Subcutaneous abdominal adipose tissue (tissue), 5 donors: ENCODE results near the gene UGT2B17.

Source experiments
- H3K27ac ChIP-seq: one replicate; pipeline ENCODE4 v1.7.0; 2013; ENCODE audit warnings: low read depth, mild to moderate bottlenecking, inconsistent platforms, low read length, moderate library complexity
- H3K27me3 ChIP-seq, 5 donors: one replicate each; pipeline ENCODE4 v1.7.0; 2013; ENCODE audit warnings: low read length in 5 of 5, inconsistent platforms in 1 of 5; ENCODE audit not compliant: control insufficient read depth in 5 of 5, insufficient read depth in 4 of 5
- H3K36me3 ChIP-seq, 5 donors: one replicate each; pipeline ENCODE4 v1.7.0; 2013; ENCODE audit warnings: low read length in 5 of 5; ENCODE audit not compliant: control insufficient read depth in 5 of 5, insufficient read depth in 5 of 5
- H3K4me1 ChIP-seq, 5 donors: one replicate each; pipeline ENCODE4 v1.7.0; 2013; ENCODE audit warnings: low read length in 5 of 5, mild to moderate bottlenecking in 3 of 5, moderate library complexity in 1 of 5; ENCODE audit not compliant: control insufficient read depth in 5 of 5, insufficient read depth in 5 of 5
- H3K4me3 ChIP-seq, 5 donors: one replicate each; pipeline ENCODE4 v1.7.0; 2013; ENCODE audit warnings: low read length in 5 of 5, low read depth in 1 of 5
- H3K9ac ChIP-seq, 5 donors: one replicate each; pipeline ENCODE4 v1.7.0; 2013; ENCODE audit warnings: low read length in 5 of 5, mild to moderate bottlenecking in 4 of 5, moderate library complexity in 3 of 5
- H3K9me3 ChIP-seq, 5 donors: one replicate each; pipeline ENCODE4 v1.7.0; 2013; ENCODE audit warnings: low read length in 5 of 5; ENCODE audit not compliant: control insufficient read depth in 5 of 5
- donor health status: healthy.
- donor health status: healthy.
- donor health status: healthy.
- donor health status: healthy.
- donor health status: healthy.

UGT2B17 gene

GRCh38 chr4:68490826-68491457 lies 85.2 kb downstream of the UGT2B17 start:
- no peak overlapping the region for H3K27ac ChIP-seq
- no peak overlapping the region for H3K4me3 ChIP-seq
- H3K9ac ChIP-seq = no peak overlapping the region
- H3K27me3 ChIP-seq = no peaks in the 10 kb centered on the region
- H3K9me3 ChIP-seq = no peaks in the 10 kb centered on the region
- no peaks in the 10 kb centered on the region for H3K36me3 ChIP-seq
- peaks cover 0 to 4% (median 4%) of the 10 kb centered on the region in 5 donors for H3K4me1 ChIP-seq

GRCh38 chr4:68489338-68489737 lies 86.8 kb downstream of the UGT2B17 start:
- Histone ChIP-seq H3K27me3 (no peaks in the 10 kb centered on the region), H3K9ac (no peak overlapping the region), H3K4me1 (peaks cover 0 to 4% (median 0%) of the 10 kb centered on the region in 5 donors), H3K4me3 (no peak overlapping the region), H3K27ac (no peak overlapping the region), H3K36me3 (no peaks in the 10 kb centered on the region), H3K9me3 (no peaks in the 10 kb centered on the region)
